K562 (cell line): ENCODE data around the gene N4BP2L1. TPM values are rescaled to one million over a fixed set of nuclear protein-coding genes. Genes with fewer than 3 reads are reported as not detected.

ENCODE experiments used
- BACH1 ChIP-seq: fragments of 200-800 bp; sonication (Bioruptor generic); IDR thresholded peaks from 2 replicates; pipeline ENCODE4 v1.6.1; 2016; ENCODE audit warnings: missing genetic modification characterization, missing compliant biosample characterization
- BCL6 ChIP-seq: fragments of 250-450 bp; sonication (Bioruptor Pico); IDR thresholded peaks from 2 replicates; pipeline ENCODE4 v1.4.0; 2020
- CAMTA2 ChIP-seq: fragments of 250-450 bp; sonication (Bioruptor Pico); conservative IDR thresholded peaks from 2 replicates; pipeline ENCODE4 v1.5.1; 2022
- CBFA2T3 ChIP-seq: fragments of 450-650 bp; IDR thresholded peaks from 2 replicates; pipeline ENCODE4 v1.6.1; 2017
- COPS2 ChIP-seq: fragments of 450-650 bp; conservative IDR thresholded peaks from 2 replicates; pipeline ENCODE4 v1.6.1; 2016; ENCODE audit warnings: mild to moderate bottlenecking, moderate library complexity
- EHMT2 ChIP-seq: fragments of 450-650 bp; IDR thresholded peaks from 2 replicates; pipeline ENCODE4 v1.6.1; 2018; ENCODE audit warnings: antibody characterized with exemption
- HDAC6 ChIP-seq: IDR thresholded peaks from 2 replicates; pipeline ENCODE4 v1.6.1; 2012; ENCODE audit warnings: low read depth, mild to moderate bottlenecking, control low read depth, inconsistent platforms, low read length, moderate library complexity
- HEY1 ChIP-seq: fragments of 250-450 bp; sonication (Bioruptor Pico); IDR thresholded peaks from 2 replicates; pipeline ENCODE4 v1.5.0; 2020; ENCODE audit warnings: mild to moderate bottlenecking, moderate library complexity, borderline replicate concordance
- RBBP5 ChIP-seq: fragments of 200-600 bp; sonication (generic); IDR thresholded peaks from 2 replicates; pipeline ENCODE4 v1.6.1; 2012; ENCODE audit warnings: borderline replicate concordance, mild to moderate bottlenecking, low read length, control low read depth, inconsistent platforms; ENCODE audit not compliant: insufficient read depth, poor library complexity, severe bottlenecking
- RBM14 ChIP-seq: fragments of 200-400 bp; formaldehyde crosslinking; IDR thresholded peaks from 2 replicates; pipeline ENCODE4 v1.6.1; 2018; ENCODE audit warnings: low read depth, mild to moderate bottlenecking, low read length, moderate library complexity, borderline replicate concordance; ENCODE audit not compliant: insufficient read depth
- RBM25 ChIP-seq: fragments of 200-400 bp; formaldehyde crosslinking; IDR thresholded peaks from 2 replicates; pipeline ENCODE4 v1.6.1; 2018; ENCODE audit warnings: low read length, low read depth, moderate library complexity; ENCODE audit not compliant: severe bottlenecking
- SNAPC5 ChIP-seq: fragments of 250-450 bp; sonication (Bioruptor Pico); IDR thresholded peaks from 2 replicates; pipeline ENCODE4 v1.8.0; 2021; ENCODE audit warnings: moderate library complexity, mild to moderate bottlenecking, inconsistent platforms
- TEAD4 ChIP-seq, 2 experiments: sonication (generic) in 1 of 2; formaldehyde crosslinking in 1 of 2; IDR thresholded peaks; 2 replicates each; pipeline versions ENCODE4 v1.6.1 to v1.8.0; 2012 to 2022; ENCODE audit warnings: borderline replicate concordance in 1 of 2, inconsistent platforms in 1 of 2, low read length in 1 of 2, mild to moderate bottlenecking in 1 of 2, missing genetic modification reagents in 1 of 2
- TGIF2 ChIP-seq: sonication (generic); formaldehyde crosslinking; IDR thresholded peaks from 2 replicates; pipeline ENCODE4 v1.8.1; 2022; ENCODE audit warnings: mild to moderate bottlenecking, missing genetic modification reagents, moderate library complexity
- ZBTB17 ChIP-seq: fragments of 450-650 bp; formaldehyde crosslinking; IDR thresholded peaks from 2 replicates; pipeline ENCODE4 v1.4.0; 2020; ENCODE audit warnings: mild to moderate bottlenecking
- ZBTB40 ChIP-seq, 2 experiments: fragments of 450-650 bp in 1 of 2; sonication (generic) in 1 of 2; formaldehyde crosslinking in 1 of 2; IDR thresholded peaks; 2 replicates each; pipeline versions ENCODE4 v1.7.1 to v1.9.0; 2016 to 2022; ENCODE audit warnings: inconsistent platforms in 1 of 2, mild to moderate bottlenecking in 1 of 2, missing genetic modification reagents in 1 of 2
- ZNF398 ChIP-seq: fragments of 250-450 bp; sonication (Bioruptor Pico); IDR thresholded peaks from 2 replicates; pipeline ENCODE4 v1.8.0; 2021; ENCODE audit warnings: moderate library complexity, mild to moderate bottlenecking, inconsistent platforms
- polyA plus RNA-seq, 8 experiments: library from polyadenylated mRNA; depleted of rRNA in 4 of 8; stranded (reverse) in 5 of 8; unstranded in 3 of 8; fragments of >200 nt; fragmentation: Nextera tagmentation in 2 of 8; fragmentation: Illumina TruSeq in 1 of 8; extraction: Ambion mirVana in 2 of 8; extraction: Trizol in 1 of 8; gene quantifications; 2 replicates each; pipeline versions ENCODE4 v1.2.1 to v1.2.3, GENCODE V29; 2011 to 2014; ENCODE audit warnings: inconsistent platforms in 1 of 8, missing spikeins in 1 of 8
- total RNA-seq, 7 experiments: library from RNA; depleted of rRNA in 6 of 7; stranded (reverse); fragments of >200 nt in 6 of 7; fragmentation: Illumina TruSeq in 2 of 7; extraction: Trizol in 2 of 7; gene quantifications; 2 replicates each; pipeline versions ENCODE4 v1.2.1 to v1.2.3, GENCODE V29; 2011 to 2021; ENCODE audit warnings: low replicate concordance in 1 of 7

N4BP2L1 gene
- total and polyA plus RNA-seq, 9 of the 15 experiments (the other 6 are each of a cell fraction or from before 2014, with no cell fraction given): 0.06 to 0.33 (median 0.15) TPM; not detected in 1

- TF ChIP-seq ZBTB40 (IDR thresholded peaks at IDR 0.05): no peak
- TF ChIP-seq ZBTB40 (CRISPR knock-in tag; IDR thresholded peaks at IDR 0.05): no peak
- no peak for TF ChIP-seq TGIF2 (CRISPR knock-in tag)
- peak; percentile 44 for TF ChIP-seq RBM25
- TF ChIP-seq COPS2: no peak
- TF ChIP-seq ZBTB17: no peak
- no peak for TF ChIP-seq SNAPC5 (CRISPR knock-in tag)
- no peak for TF ChIP-seq BCL6 (CRISPR knock-in tag)
- no peak for TF ChIP-seq RBBP5
- TF ChIP-seq BACH1 (tag): no peak
- no peak for TF ChIP-seq HEY1 (CRISPR knock-in tag)
- TF ChIP-seq ZNF398: no peak
- no peak for TF ChIP-seq RBM14
- TF ChIP-seq CAMTA2 (CRISPR knock-in tag): no peak
- TF ChIP-seq EHMT2: no peak
- TF ChIP-seq CBFA2T3: peak; percentile 75
- 0 out of 2 replicates have a peak, but pooled peaks have one; percentile 13 for TF ChIP-seq TEAD4 (IDR thresholded peaks at IDR 0.05; ENCODE audit: low read length)
- no peak for TF ChIP-seq TEAD4 (CRISPR knock-in tag; IDR thresholded peaks at IDR 0.05; ENCODE audit: borderline replicate concordance)
- no peak for TF ChIP-seq HDAC6
Observed at GRCh38 chr13:32468502-32469142, 40.7 kb upstream of the N4BP2L1 start (continued).
